Choroid plexus epithelial cell (primary cell): ENCODE measurements around the gene SLAIN2.
"Not testable (repeated sequence)": the region's sequence is repeated elsewhere in the genome, so short reads cannot be mapped to it uniquely, and the experiment has no call there.

Source experiments
- DNase-seq: peaks from one replicate; pipeline ENCODE4 v3.0.0-alpha.2; 2010; ENCODE audit warnings: low read depth
- H3K4me3 ChIP-seq: 2 replicates; pipeline ENCODE4 v1.5.1; 2011; ENCODE audit warnings: low read depth, mild to moderate bottlenecking, control low read depth, low read length, moderate library complexity
- CTCF ChIP-seq: conservative IDR thresholded peaks from 2 replicates; pipeline ENCODE4 v1.5.1; 2011; ENCODE audit warnings: low read depth, mild to moderate bottlenecking, control low read depth, inconsistent platforms, low read length, moderate library complexity

SLAIN2 gene

GRCh38 chr4:48305508-48305907 is 35.8 kb upstream of the SLAIN2 start:
- no peak for DNase-seq
- no peak overlapping the region for H3K4me3 ChIP-seq
- TF ChIP-seq CTCF = no peak

DNA sequence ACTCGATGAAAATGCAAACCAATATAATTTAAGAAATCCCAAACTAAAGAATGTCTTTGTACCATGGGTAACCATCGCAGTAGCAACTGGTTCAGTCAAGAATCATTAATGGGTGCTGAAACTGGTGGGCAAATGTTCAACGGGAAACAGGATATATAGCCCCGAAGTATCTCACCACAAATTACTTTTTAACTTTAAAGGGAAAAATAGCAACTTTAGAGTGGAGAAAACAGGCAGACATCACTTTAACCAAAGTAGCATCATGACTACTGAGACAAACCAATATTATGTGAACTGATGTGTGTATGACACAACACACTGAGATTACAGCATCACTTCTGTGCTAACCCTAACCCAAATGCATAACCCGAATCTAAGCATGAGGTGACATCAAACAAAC is 33.8 kb upstream of the SLAIN2 start:
- DNase-seq = no peak
- H3K4me3 ChIP-seq = no peak overlapping the region
- no peak for TF ChIP-seq CTCF

DNA sequence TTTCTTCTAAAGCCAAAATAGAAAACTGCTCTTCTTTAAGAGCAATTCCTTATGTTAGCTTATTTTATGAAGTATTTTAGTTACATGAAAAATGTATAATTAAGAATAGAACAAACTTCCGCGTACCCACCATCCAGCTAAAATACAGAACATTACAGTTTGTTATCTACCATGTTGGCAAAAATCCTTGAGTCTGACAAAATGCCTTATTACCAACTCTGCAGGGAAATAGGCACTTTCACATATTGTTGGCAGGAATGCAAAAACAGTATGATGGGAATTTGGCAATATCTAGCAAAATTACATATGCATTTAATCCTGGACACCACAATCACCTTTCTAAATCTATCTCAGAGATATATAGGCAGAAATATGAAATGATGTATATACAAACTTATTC is 32.4 kb upstream of the SLAIN2 start:
- no peak for TF ChIP-seq CTCF
- no peak for DNase-seq
- H3K4me3 ChIP-seq = no peak overlapping the region

DNA sequence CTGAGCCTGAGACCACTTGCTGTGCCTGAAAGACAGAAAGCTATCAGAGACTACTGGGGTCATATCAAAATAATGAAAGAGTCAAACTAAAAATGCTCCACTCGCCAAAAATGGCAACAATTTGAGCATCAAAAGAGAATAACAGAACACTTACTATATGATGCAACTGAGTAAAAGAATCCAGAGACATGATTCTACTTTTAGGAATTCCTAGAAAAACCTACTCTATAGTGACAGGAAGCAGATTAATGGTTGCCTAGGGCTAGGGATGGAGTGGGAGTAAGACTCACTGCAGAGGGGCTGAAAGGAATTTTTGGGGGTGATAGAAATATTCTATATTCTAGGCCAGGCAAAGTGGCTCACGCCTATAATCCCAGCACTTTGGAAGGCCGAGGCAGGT is 29.4 kb upstream of the SLAIN2 start:
- H3K4me3 ChIP-seq = no peak overlapping the region
- no peak for DNase-seq
- TF ChIP-seq CTCF = no peak

DNA sequence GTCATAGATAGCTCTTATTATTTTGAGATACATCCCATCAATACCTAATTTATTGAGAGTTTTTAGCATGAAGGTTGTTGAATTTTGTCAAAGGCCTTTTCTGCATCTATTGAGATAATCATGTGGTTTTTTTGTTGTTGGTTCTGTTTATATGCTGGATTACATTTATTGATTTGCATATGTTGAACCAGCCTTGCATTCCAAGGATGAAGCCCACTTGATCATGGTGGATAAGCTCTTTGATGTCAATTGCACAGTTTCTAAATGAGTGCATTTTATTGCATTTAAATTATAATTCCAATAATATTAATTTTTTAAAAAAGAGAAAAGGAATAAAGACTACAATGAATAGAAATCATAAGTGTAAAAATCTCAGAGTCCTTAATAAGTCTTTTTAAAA is 26.6 kb upstream of the SLAIN2 start:
- DNase-seq, H3K4me3 ChIP-seq: not testable (repeated sequence)

DNA sequence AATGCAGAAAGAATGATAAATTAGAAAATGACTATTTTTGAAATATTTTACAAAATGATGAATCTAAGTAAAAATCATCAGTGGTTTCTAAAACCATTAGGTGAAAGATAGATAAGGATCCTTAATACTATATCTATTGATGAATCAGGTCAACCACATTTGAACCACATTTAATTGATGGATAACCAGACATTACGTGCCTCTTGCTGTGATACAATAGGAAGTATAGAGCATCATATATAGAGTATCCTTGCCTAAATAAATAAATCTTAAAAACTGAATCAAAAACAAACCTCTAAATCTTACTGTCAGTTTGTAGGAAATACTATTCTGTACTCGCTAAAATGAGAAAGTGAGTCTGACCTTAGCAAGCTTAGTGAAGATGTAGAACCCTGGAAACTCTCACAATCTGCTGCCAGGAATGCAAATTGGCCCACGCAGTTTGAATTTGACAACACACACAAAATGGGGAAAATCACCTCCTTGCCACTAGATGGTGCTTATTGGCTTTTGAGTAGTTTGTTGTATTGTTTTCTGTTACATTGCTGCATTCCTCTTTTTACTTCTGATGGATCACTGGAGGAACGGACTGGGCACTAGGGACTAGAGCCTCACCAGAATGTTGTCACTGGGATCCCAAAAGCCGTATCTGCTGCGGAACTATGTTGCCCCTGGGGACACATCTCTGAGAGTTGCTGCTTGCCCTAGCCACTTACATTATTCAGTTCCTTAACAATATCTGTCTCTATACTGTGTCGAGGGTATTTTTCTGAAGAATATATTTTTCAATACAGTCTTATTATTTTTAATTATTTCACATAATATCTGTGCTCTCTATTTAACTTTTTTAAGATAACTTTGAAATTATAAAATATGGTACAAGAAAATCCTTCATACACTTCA is 25.4 kb upstream of the SLAIN2 start:
- TF ChIP-seq CTCF = peak; percentile 83
- peak; percentile 85 for DNase-seq
- H3K4me3 ChIP-seq = no peak overlapping the region

DNA sequence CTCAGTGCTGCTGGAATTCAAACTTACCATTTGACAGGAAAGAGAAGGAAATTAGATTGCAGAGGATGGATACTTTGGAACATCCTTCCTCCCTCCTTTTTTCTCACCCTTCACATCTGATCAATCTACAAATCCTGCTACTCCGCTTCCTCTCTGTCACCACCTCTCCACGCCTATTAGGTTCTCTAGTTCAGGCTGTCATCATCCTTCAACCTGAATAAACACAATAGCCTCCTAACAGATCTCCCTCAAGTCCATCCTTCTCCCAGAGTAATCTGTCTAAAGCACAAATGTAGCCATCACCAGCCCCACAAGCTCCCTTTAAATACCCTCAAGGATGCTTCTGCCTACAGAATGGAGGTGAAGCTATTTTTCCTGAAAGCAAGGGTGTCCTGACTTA is 20.0 kb upstream of the SLAIN2 start:
- H3K4me3 ChIP-seq = no peak overlapping the region
- no peak for DNase-seq
- no peak for TF ChIP-seq CTCF
